HG03196 (cell line): ENCODE data around the gene ENTREP3.
"Not testable (repeated sequence)": the region's sequence is repeated elsewhere in the genome, so short reads cannot be mapped to it uniquely, and the experiment has no call there.

Experiments used
- ATAC-seq: cut with Tn5 transposase; IDR thresholded peaks from one replicate; pipeline ENCODE4 v1.9.1; 2021; ENCODE audit not compliant: unreplicated experiment

Gene ENTREP3

GRCh38 chr1:155251566-155251965, 3.7 kb downstream of the ENTREP3 start:
- no peak for ATAC-seq

GRCh38 chr1:155250633-155251449, 4.4 kb downstream of the ENTREP3 start:
- peak; percentile 72 for ATAC-seq

- peak; percentile 2 for ATAC-seq
These were observed 5.0 kb downstream of the ENTREP3 start for GRCh38 chr1:155250246-155250632.

GRCh38 chr1:155247667-155248553, 7.4 kb downstream of the ENTREP3 start:
- no peak for ATAC-seq

GRCh38 chr1:155246796-155247195, 8.5 kb downstream of the ENTREP3 start:
- ATAC-seq = not testable (repeated sequence)

- ATAC-seq = no peak
These were observed 10.1 kb downstream of the ENTREP3 start for GRCh38 chr1:155245163-155245524.

GRCh38 chr1:155244368-155245162, 10.7 kb downstream of the ENTREP3 start:
- peak; percentile 84 for ATAC-seq

GRCh38 chr1:155242805-155243358, 12.4 kb downstream of the ENTREP3 start:
- ATAC-seq = no peak

- ATAC-seq = no peak
These were observed 13.4 kb downstream of the ENTREP3 start for GRCh38 chr1:155241841-155242264.

- ATAC-seq = no peak
These were observed 14.1 kb downstream of the ENTREP3 start for GRCh38 chr1:155241069-155241679.

- no peak for ATAC-seq
These were observed 18.8 kb downstream of the ENTREP3 start for GRCh38 chr1:155236451-155236850.

GRCh38 chr1:155235375-155235774, 19.9 kb downstream of the ENTREP3 start:
- not testable (repeated sequence) for ATAC-seq

GRCh38 chr1:155233502-155233901, 21.8 kb downstream of the ENTREP3 start:
- ATAC-seq = not testable (repeated sequence)

- not testable (repeated sequence) for ATAC-seq
These were observed 23.0 kb downstream of the ENTREP3 start for GRCh38 chr1:155232001-155232978.

- not testable (repeated sequence) for ATAC-seq
These were observed 24.0 kb downstream of the ENTREP3 start for GRCh38 chr1:155231302-155231701.

- no peak for ATAC-seq
These were observed 27.2 kb downstream of the ENTREP3 start for GRCh38 chr1:155228096-155228427.

GRCh38 chr1:155227261-155228095, 27.8 kb downstream of the ENTREP3 start:
- ATAC-seq = peak; percentile 88

- peak; percentile 15 for ATAC-seq
These were observed 28.4 kb downstream of the ENTREP3 start for GRCh38 chr1:155226910-155227260.
